ENCODE data around the gene CTDSPL.

GRCh38 chr3:37852771-37853170, 8.9 kb upstream of the CTDSPL start:
- TF ChIP-seq, protein P1, sequence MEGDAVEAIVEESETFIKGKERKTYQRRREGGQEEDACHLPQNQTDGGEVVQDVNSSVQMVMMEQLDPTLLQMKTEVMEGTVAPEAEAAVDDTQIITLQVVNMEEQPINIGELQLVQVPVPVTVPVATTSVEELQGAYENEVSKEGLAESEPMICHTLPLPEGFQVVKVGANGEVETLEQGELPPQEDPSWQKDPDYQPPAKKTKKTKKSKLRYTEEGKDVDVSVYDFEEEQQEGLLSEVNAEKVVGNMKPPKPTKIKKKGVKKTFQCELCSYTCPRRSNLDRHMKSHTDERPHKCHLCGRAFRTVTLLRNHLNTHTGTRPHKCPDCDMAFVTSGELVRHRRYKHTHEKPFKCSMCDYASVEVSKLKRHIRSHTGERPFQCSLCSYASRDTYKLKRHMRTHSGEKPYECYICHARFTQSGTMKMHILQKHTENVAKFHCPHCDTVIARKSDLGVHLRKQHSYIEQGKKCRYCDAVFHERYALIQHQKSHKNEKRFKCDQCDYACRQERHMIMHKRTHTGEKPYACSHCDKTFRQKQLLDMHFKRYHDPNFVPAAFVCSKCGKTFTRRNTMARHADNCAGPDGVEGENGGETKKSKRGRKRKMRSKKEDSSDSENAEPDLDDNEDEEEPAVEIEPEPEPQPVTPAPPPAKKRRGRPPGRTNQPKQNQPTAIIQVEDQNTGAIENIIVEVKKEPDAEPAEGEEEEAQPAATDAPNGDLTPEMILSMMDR (IDR thresholded peaks at IDR 0.05) = no peak
- no peak for TF ChIP-seq EZH2phosphoT487 (IDR thresholded peaks at IDR 0.05)

Data from neural progenitor cell (in vitro differentiated cells).